GM21381 (cell line): ENCODE results near the gene COL12A1.

Experiments used
- ATAC-seq: cut with Tn5 transposase; IDR thresholded peaks from one replicate; pipeline ENCODE4 v1.9.1; 2021; ENCODE audit warnings: mild to moderate bottlenecking, moderate library complexity; ENCODE audit not compliant: unreplicated experiment

Gene COL12A1

DNA sequence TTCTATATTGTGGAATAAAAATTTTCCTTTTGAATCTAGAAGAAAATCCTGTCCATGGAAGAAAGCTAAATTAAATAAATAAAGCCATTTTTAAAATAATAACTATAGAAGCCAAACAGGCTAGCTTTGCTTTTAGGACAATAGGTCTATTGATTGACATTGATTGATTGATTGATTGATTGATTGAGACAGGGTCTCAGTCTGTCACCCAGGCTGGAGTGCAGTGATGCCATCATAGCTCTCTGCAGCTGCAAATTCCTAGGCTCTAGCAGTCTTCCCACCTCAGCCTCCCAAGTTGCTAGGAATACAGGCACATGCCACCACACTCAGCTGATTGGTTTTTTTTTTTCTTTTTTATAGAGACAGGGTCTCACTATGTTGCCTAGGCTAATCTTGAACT is 97.9 kb downstream of the COL12A1 start:
- no peak for ATAC-seq

DNA sequence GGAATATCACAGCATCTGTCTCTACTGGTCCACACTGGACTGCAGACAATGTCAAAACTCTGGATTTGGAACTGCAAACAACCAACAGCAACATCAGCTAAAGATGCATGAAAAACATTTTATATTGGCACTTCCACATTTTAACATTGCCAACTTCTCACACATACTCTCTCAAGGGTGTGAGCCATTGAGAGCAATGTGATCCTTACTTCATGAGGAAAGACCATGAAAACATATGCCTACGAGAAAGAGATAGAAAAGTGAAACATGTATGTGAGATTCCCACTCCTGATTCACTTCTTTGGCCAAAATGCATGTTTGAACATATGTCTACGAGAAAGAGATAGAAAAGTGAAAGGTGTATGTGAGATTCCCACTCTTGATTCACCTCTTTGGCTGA is 99.4 kb downstream of the COL12A1 start:
- no peak for ATAC-seq

DNA sequence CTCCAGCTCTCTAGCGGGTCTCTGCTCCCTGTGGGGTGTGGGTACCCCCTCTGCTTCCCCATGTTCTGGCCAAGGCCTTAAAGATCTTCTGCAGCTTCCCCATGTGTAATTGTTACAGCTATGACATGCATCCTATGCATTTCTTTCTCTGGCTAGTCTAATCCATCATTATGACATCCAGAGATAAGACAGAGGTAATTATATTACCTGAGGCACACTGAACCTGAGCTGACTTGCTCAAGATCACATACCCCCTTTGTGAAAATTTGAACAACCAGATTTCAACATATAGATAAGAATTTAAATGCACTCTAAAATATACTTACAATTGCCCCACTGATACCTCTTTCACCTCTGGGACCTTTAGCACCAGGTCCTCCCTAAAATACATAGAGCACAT is 102.4 kb downstream of the COL12A1 start:
- no peak for ATAC-seq

DNA sequence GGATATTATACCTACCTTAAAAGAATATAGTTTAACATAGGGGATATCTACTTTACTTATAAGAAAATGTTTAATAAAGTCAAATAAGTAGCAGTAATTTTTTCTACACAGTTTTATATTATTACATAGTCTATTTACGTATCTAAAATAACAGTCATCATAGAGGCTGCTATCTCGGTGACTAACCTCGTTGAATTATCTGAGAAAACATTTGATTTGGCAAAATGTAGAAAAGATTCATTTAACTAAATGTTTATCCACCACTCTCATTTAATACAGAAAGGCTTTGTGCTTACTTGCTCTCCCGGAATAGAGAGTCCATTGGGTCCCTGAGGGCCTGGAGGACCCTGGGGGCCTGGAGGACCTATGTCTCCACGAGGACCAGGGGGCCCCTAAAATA is 103.6 kb downstream of the COL12A1 start:
- ATAC-seq = no peak

DNA sequence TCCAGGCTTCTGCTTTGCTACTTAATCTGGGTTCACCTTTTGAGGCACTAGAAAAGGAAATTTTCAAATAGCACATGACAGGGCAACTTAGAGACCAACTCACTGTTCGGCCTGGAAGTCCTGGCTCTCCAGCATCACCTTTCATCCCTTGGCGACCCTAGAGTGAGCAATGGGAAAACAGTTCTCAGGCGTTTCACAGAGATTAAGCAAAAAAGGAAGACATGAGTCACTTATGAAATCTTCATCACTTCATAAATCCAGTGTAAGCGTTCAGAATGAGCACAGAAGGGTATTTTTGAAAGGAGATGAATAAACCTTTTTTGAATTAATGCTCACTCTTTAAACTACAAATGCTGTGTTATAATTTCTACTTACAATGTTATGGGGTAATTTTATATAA is 104.0 kb downstream of the COL12A1 start:
- no peak for ATAC-seq

DNA sequence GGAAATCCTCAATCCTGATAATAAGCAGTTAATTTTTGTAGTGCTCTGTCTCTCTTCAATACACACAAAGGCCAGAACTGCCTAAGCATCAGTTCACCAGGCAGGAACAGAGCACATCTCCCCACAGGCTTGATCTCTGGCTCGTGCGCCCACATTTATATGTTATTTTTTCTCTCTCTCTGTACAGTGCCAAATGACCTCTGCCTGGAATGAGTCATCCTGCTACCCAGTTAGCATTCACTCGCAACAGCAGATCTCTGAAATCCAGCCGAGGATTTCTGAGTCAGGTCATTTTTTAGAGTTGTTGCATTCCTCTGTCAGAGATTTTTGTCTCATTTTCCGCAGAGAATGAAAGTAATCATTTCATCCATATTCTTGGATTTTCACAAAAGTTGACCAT is 107.1 kb downstream of the COL12A1 start:
- ATAC-seq = no peak

DNA sequence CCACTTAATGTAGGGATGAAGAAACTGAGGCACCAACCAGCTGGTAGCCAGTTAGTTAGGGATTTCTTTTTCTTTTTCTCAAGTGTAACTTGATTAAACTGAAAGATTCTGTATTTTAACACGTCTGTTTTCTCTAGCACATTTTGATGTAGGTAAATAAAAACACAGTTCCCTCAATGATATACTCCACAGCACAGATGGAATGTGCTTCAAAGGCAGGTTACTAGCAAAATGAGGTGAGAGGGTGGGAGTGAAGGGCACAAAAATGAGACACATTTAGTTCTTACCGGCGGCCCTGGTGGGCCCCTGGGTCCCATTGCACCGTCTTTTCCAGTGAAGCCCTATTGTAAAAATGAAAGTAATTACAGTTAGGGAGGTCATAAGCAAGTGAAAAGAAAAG is 108.9 kb downstream of the COL12A1 start:
- no peak for ATAC-seq

DNA sequence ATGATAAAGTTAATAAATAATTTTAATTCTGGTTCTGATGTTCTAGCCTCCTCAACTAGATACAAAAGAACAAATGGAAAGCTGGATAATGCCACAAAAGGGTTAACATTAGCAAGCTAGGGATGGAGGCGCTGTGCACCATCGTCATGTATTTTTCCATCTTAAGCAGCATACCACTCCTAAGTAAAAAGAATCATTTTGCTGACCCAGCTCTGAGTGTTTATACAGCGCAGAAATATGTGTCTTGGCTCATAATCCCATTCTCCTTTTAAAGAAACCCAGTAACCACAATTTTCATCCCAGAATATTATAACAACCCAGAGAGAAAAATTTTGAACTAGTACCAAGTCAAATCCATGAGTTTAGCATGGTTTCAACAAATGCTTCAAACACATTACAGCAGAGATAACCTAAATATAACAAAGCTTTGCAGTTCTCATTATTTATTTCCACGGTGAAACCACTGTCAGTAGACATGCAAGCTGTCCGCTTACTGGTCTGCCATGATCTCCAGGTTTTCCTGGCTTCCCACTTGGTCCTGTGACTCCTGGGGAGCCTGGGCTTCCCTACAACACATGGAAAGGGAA is 111.1 kb downstream of the COL12A1 start:
- no peak for ATAC-seq

DNA sequence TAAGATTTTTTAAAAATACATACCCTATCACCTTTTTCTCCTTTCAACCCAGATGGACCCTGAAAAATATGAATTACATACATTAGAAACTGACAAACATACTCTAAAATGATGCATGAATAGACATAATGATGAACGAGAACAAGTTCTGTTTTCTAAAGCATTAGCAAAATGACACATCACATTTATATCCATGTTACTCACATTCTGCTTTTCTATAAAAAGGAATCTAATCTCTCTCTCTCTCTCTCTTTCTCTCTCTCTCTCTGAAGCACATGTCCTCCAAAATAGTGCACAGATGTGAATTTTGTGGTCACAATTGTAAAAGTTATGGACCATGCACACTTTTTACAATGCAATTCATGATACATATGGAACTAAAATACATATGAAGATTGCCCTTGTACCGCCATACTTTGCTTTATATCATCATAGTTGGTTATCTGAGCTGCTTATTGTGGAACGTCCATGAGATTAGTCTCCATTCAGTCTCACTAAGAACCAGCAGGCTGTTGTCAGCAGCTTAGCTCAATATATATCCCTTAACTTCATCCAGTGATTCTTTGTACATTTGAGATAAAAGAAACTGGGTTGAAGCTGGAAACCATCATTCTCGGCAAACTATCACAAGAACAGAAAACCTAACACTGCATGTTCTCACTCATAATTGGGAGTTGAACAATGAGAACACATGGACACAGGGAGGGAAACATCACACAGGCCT is 114.2 kb downstream of the COL12A1 start:
- ATAC-seq = no peak

DNA sequence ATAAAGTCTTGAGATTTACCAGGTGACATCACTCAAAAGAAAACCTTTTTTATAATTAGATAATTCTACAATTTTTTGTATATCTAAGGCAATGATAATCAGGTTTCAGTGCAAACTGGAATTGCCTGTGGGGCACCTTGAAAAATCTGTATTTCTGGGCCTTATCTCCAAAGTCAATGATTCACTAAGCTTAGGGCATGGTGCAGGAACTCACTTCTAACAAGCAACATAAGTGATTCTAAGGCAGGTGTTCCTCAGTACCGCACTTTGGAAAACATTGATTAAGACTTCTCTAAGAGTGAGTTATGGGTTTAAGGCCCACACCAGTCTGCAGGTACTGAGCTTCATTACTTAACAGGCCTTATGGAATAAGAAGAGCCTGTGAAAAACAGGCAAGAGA is 115.3 kb downstream of the COL12A1 start:
- ATAC-seq = no peak

DNA sequence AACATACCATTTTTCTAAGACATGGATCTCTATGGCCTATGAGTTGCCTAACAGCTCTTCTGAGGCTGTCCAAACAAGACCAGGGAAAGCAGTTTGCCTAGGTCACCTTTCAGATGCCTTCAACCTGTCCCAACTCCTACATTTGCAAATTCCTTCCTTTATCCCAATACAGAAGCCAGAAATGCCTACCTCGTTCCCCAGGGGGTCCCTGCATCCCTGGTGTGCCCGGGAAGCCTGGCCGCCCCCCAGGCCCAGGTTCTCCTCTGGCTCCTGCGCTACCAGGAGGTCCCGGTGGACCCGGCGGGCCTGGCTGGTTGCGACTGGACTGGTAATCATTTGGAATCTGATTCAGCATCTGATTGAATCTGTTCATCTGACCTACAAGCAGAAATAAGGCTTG is 115.9 kb downstream of the COL12A1 start:
- ATAC-seq = no peak

DNA sequence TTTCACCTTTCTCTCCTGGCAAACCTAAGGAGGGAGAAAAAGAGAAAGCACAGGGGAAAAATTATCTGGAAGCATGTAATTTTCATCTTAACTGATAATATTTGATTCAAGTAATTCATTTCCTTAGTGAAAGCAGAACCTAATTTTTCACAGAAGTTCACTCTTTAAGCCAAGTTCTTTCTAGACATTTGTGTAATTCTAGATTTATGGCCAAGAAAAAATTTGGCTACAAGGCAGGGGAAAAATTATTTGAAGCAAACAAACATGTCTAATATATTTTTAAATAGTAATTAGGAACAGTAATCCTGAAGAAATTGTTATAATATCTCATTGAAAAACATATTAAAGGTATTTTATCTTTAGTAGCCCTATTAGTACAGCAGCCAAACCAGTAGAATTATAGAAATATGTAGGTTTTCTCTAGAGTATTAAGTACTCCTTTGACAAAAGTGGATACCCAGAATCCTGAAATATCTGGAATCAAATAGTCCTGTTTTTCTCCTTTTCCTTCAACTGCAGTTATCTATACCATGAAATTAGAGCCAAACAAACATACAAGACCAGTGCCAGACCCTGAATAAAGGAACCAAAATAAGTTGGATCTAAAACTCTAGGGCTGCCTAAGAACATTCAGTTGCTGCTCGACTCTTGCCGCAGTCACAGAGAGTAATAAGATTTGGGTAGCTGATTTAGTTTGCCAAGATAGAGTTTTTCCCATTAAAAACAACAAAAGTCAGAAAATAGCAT is 116.5 kb downstream of the COL12A1 start:
- no peak for ATAC-seq

DNA sequence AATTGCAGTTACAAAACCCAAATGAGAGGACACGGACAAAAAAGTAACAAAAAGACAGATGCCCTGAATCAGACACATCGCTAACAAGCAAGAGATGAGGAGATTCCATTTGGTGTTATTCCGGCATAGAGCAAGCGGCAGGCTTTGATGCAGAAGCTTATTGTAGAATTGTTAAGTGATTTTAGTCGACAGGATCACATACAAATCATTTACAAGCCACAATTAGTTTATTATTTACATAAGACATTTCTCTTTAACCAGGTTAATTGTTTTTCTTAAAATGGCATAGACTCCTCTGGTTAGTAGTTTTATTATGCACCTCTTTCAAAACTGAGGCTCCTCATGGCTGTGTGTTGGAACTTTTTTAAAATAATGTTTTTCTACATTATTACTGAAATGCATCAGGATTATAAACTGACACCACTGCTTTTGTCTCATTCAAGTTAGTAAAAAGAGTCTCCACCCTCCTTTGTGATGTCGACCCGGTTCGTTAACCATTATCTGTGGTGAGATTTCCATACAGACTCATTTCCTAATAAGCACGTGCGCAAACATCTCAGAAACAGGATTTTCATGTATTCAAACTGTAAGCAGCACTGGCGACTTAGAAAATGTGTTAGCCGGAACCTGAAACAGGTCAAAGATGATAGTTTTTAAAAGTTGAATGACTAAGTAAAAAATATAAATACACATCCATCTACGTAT is 119.8 kb downstream of the COL12A1 start:
- no peak for ATAC-seq

DNA sequence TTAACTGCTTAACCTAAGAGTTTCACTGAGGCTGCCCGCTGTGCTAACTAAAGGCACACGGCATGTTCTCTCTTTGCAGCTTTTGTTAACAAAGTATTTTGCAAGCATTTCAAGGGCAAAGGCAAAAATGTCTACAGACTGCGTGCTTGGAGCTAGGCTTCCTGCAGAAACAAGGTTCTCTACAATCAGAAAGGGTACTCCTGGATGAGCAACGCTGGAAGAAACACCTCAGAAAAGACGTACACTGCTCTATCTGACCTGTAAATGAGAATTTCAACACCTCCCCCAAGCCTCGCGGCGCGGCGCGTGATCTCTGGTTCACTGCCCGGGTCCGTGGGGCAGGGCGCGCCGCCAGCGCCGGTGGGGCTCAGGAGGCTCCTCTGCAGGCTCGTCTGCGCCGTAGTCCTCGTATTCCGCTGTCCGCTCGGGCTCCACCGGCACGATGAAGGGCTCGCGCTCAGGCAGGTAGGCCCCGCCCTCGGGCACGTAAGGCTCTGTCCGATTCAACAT is 120.9 kb downstream of the COL12A1 start:
- no peak for ATAC-seq

DNA sequence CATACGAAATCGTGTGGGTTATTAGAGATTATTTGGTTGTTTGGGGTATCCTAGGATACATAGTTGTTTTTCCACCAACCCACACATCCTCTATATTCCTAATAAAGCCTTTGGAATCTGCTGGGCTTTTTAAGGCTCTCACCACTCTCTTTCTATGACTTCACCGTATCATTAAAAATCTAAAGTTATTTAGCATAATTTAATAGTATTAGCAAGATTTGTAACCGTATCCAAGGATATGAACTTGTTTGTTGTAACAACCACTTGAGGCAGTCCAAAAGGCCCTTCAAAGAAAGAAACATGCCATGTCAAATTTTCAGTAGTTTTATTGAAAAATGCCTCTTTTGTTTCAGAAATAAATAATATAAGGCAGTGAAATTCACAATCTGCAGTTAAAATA is 121.8 kb downstream of the COL12A1 start:
- ATAC-seq = no peak

DNA sequence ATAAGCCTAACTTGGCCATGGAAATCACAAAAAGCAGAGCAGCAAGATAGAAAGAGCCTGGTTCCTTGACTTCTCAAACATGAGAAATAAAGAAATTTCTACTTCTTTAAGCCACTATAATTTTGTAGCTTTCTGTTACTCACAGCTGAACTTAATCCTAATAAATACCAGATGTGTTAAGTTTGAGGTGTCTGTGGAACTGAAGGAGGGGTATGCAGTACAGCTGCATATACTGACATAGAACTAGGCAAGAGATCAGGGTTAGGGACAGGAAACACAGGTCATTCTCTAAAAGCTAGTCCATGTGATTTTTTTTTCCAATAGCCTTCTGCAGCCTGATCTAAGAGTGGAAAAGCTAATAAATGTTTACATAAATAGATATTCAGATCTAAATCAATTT is 123.9 kb downstream of the COL12A1 start:
- no peak for ATAC-seq

DNA sequence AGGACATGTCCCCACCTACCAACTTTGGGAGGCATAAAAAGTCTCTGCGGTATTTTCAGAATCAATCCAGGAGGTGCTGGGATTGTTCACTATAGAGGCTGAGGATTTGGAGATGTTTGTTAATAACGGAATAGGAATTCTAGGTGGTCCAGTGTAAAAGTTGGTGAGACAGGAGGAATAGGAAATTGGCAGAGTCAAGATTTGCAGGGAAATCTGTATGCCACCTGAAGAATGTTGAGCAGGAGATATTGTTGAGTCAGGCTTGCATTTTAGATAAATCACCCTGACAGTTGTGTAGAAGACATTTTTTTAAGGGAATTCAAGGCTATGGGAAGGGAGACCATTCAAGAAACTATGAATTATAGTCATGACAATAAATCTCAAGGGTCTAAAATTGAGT is 124.8 kb downstream of the COL12A1 start:
- no peak for ATAC-seq

DNA sequence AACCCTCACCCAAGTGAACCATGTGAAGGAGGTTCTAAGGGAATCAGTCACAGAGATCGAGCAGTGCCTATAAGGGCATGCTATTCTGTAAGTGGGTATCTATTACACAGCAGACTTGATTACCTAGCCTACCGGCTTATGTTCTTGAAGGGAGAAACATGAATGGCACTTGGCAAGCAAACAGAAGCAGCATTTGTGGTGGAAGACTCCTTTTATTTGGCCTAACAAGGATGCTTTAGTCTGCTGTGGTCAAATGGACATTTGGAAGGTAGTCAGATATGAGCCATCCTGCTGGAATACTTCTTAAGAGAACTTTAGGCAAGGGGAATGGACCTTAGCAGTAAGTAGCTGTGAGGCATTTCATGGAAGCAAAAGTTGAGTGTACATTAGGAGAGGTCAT is 126.3 kb downstream of the COL12A1 start:
- no peak for ATAC-seq

DNA sequence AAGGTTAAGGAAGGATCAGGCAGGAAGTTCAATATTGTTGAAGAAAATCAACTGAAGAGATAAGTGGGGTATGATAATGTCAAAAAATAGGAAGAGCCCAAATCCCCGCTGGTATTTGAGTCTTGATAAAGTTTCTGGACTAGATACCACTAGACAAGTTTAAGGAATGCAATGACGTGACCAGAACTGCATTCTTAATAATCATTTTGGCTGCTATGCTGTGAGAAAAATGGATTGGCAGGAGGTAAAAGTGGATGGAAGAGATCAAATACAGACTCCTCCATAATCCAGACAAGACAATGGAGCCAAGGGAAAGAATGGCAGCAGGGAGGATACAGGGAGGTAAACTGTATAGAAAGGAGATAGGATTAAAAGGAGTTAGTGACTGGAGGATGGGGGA is 128.2 kb downstream of the COL12A1 start:
- no peak for ATAC-seq

DNA sequence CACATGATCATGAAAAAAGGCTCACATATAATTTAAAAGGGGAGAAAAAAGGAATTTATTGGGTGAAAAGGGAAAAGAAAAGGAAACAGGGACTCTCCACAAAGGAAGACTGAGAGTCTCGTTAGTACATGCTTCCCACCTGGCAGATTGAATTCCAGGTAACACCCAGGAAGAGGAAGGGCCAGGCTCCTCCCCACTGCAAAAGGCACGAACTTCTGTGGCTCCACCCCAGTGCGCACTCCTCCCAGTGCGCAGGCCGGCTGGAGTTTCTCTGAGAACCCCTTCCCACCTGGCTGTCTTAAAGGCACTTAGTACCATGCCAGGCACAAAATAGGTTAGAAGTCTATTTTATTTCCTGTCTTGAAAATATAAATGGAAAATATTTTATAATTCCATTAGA is 129.8 kb downstream of the COL12A1 start:
- no peak for ATAC-seq

DNA sequence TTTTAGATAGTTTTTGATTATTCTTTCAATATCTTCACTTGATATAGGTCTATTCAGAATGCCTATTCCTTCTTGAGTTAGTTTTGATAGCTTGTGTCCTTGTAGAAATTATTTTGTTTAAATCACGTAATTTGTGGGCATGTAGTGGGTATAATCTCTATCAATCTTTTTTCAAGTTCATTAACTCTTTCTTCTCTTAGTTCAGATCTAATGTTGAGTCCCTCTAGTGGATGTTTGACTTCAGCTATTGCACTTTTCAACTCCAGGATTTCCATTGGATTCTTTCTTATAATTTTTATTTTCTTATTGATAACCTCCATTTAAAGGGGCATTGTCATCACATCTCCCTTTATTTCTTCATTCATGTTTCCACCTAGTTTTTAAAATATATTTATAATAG is 135.6 kb downstream of the COL12A1 start:
- no peak for ATAC-seq

DNA sequence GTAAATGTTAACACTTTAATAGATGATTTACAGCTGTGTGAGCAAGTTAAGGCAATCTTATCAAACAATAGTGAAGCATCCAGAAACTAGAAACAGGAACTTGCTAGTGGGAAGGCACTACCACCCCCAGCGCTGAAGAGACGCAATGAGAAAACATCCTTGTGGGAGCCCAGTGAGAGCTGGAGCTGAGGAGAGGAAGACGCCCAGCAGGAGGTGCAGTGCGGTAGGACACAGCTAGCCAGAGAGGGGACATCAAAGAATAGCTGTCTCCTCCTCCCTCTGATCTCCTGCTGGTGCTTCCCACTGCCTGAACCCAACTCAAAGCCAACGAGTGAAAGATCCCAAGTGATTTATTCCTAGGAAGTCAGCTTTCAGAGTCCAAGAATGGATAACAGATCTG is 140.3 kb downstream of the COL12A1 start:
- no peak for ATAC-seq
